Parathyroid adenoma (tissue), 2 donors: Measurements from ENCODE around the gene NXNL2.

ENCODE experiments used
- H2AFZ ChIP-seq: fragments of 300-600 bp; sonication (generic); one replicate; pipeline ENCODE4 v1.7.0; 2017; ENCODE audit warnings: antibody characterized with exemption, mild to moderate bottlenecking
- H3K27ac ChIP-seq: fragments of 300-600 bp; sonication (generic); one replicate; pipeline ENCODE4 v1.7.0; 2017
- H3K27me3 ChIP-seq: fragments of 300-600 bp; sonication (generic); one replicate; pipeline ENCODE4 v1.7.0; 2017; ENCODE audit warnings: low read length; ENCODE audit not compliant: control insufficient read depth, insufficient read depth
- H3K36me3 ChIP-seq: fragments of 300-600 bp; sonication (generic); one replicate; pipeline ENCODE4 v1.7.0; 2017; ENCODE audit warnings: low read length; ENCODE audit not compliant: control insufficient read depth, insufficient read depth
- H3K4me1 ChIP-seq: fragments of 300-600 bp; sonication (generic); one replicate; pipeline ENCODE4 v1.7.0; 2017; ENCODE audit warnings: control low read depth
- H3K4me2 ChIP-seq: fragments of 300-600 bp; sonication (generic); one replicate; pipeline ENCODE4 v1.7.0; 2017; ENCODE audit warnings: low read length
- H3K4me3 ChIP-seq: fragments of 300-600 bp; sonication (generic); one replicate; pipeline ENCODE4 v1.7.0; 2017; ENCODE audit warnings: low read depth, low read length
- H3K79me2 ChIP-seq: fragments of 300-600 bp; sonication (generic); one replicate; pipeline ENCODE4 v1.7.0; 2017; ENCODE audit warnings: control low read depth
- H3K9ac ChIP-seq: fragments of 300-600 bp; sonication (generic); one replicate; pipeline ENCODE4 v1.7.0; 2017; ENCODE audit warnings: mild to moderate bottlenecking
- H3K9me3 ChIP-seq: fragments of 300-600 bp; sonication (generic); one replicate; pipeline ENCODE4 v1.7.0; 2017; ENCODE audit warnings: low read length; ENCODE audit not compliant: control insufficient read depth
- CTCF ChIP-seq: fragments of 300-600 bp; sonication (generic); IDR thresholded peaks from one replicate; pipeline ENCODE4 v1.7.0; 2017; ENCODE audit warnings: antibody characterized with exemption, mild to moderate bottlenecking
- donor health status: primary hyperparathyroidism.

The NXNL2 gene

GRCh38 chr9:88534456-88535225 lies at the start of gene NXNL2:
NXNL2 (plus strand) TSS chr9:88535178; CDS start chr9:88535435, 257 bp downstream.
- Histone ChIP-seq H3K4me3 (peak within 1 kb of the TSS; percentile 54), H3K4me2 (peak within 1 kb of the TSS; percentile 74), H3K9ac (no peak within 1 kb of the TSS), H3K79me2 (no peaks in the 10 kb centered on the region), H3K27ac (peak within 1 kb of the TSS; percentile 53), H3K36me3 (no peaks in the 10 kb centered on the region), H3K4me1 (no peaks in the 10 kb centered on the region), H3K9me3 (no peaks in the 10 kb centered on the region), H3K27me3 (no peaks in the 10 kb centered on the region), H2AFZ (peak within 1 kb of the TSS; percentile 93)
- no peak for TF ChIP-seq CTCF

GRCh38 chr9:88488166-88488565 lies 46.8 kb upstream of the NXNL2 start:
- no peaks in the 10 kb centered on the region for H3K9me3 ChIP-seq
- no peak overlapping the region for H3K27ac ChIP-seq
- no peaks in the 10 kb centered on the region for H3K27me3 ChIP-seq
- no peak overlapping the region for H3K4me3 ChIP-seq
- no peaks in the 10 kb centered on the region for H3K36me3 ChIP-seq
- H2AFZ ChIP-seq, result no peak overlapping the region
- no peaks in the 10 kb centered on the region for H3K4me1 ChIP-seq
- no peaks in the 10 kb centered on the region for H3K79me2 ChIP-seq
- H3K9ac ChIP-seq, result no peak overlapping the region
- H3K4me2 ChIP-seq, result no peak overlapping the region
- no peak for TF ChIP-seq CTCF

GRCh38 chr9:88494983-88495721 lies 39.8 kb upstream of the NXNL2 start:
- Histone ChIP-seq H3K9me3 (no peaks in the 10 kb centered on the region), H3K79me2 (no peaks in the 10 kb centered on the region), H3K4me3 (no peak overlapping the region), H3K36me3 (no peaks in the 10 kb centered on the region), H3K4me1 (no peaks in the 10 kb centered on the region), H3K9ac (no peak overlapping the region), H3K27me3 (no peaks in the 10 kb centered on the region), H3K27ac (no peak overlapping the region), H3K4me2 (no peak overlapping the region), H2AFZ (no peak overlapping the region)
- TF ChIP-seq CTCF, result no peak

- Histone ChIP-seq H3K4me3 (no peak overlapping the region), H3K9me3 (no peaks in the 10 kb centered on the region), H3K79me2 (no peaks in the 10 kb centered on the region), H3K27ac (no peak overlapping the region), H3K36me3 (no peaks in the 10 kb centered on the region), H3K4me1 (no peaks in the 10 kb centered on the region), H3K4me2 (no peak overlapping the region), H3K27me3 (no peaks in the 10 kb centered on the region), H2AFZ (no peak overlapping the region), H3K9ac (no peak overlapping the region)
- no peak for TF ChIP-seq CTCF
Measured at GRCh38 chr9:88497224-88497623, 37.8 kb upstream of the NXNL2 start.
